ENCODE data around the gene DDB1.
A peak's percentile ranks its signal among the peaks of the same experiment; 100 is the strongest.

The DDB1 gene

GRCh38 chr11:61297341-61297740 is 35.6 kb downstream of the DDB1 start:
- no peak overlapping the region for H3K4me3 ChIP-seq (ENCODE audit: low read depth, low read length)
- no peak for TF ChIP-seq CTCF (IDR thresholded peaks at IDR 0.05; ENCODE audit: low read depth, low read length, missing control alignments)
- DNase-seq (ENCODE audit: low read depth): no peak

- DNase-seq (ENCODE audit: low read depth): no peak
- peak overlapping the region; percentile 52 for H3K4me3 ChIP-seq (ENCODE audit: low read depth, low read length)
- TF ChIP-seq CTCF (IDR thresholded peaks at IDR 0.05; ENCODE audit: low read depth, low read length, missing control alignments): no peak
Observed at GRCh38 chr11:61295596-61295926, 37.3 kb downstream of the DDB1 start.

- DNase-seq (ENCODE audit: low read depth): no peak
- TF ChIP-seq CTCF (IDR thresholded peaks at IDR 0.05; ENCODE audit: low read depth, low read length, missing control alignments): peak; percentile 42
Observed at GRCh38 chr11:61294717-61295595, 37.9 kb downstream of the DDB1 start, which contains the start of gene VWCE. Gene VWCE, minus strand, starts transcription at chr11:61295316. Its CDS starts 279 bp downstream, at chr11:61295037.

GRCh38 chr11:61293867-61294716 is 38.8 kb downstream of the DDB1 start:
- no peak for DNase-seq (ENCODE audit: low read depth)
- H3K4me3 ChIP-seq (ENCODE audit: low read depth, low read length): peak overlapping the region; percentile 52

More at GRCh38 chr11:61294717-61295595, 37.9 kb downstream of the DDB1 start, which contains the start of gene VWCE:
- peak within 1 kb of the TSS; percentile 52 for H3K4me3 ChIP-seq (ENCODE audit: low read depth, low read length)

GRCh38 chr11:61292356-61292755 is 40.5 kb downstream of the DDB1 start:
- no peak for DNase-seq (ENCODE audit: low read depth)
- no peak for TF ChIP-seq CTCF (IDR thresholded peaks at IDR 0.05; ENCODE audit: low read depth, low read length, missing control alignments)
- no peak overlapping the region for H3K4me3 ChIP-seq (ENCODE audit: low read depth, low read length)

More at GRCh38 chr11:61293867-61294716, 38.8 kb downstream of the DDB1 start:
- TF ChIP-seq CTCF (IDR thresholded peaks at IDR 0.05; ENCODE audit: low read depth, low read length, missing control alignments): no peak

GRCh38 chr11:61290905-61291690 is 41.8 kb downstream of the DDB1 start:
- DNase-seq (ENCODE audit: low read depth): no peak
- H3K4me3 ChIP-seq (ENCODE audit: low read depth, low read length): no peak overlapping the region
- peak; percentile 40 for TF ChIP-seq CTCF (IDR thresholded peaks at IDR 0.05; ENCODE audit: low read depth, low read length, missing control alignments)

Measured in GM12864 (cell line).